Measurements from ENCODE around the gene ATP6V0A4. TPM values are rescaled to one million over a fixed set of nuclear protein-coding genes. Genes with fewer than 3 reads are reported as not detected.
"Not testable (repeated sequence)": the region's sequence is repeated elsewhere in the genome, so short reads cannot be mapped to it uniquely, and the experiment has no call there.

Gene ATP6V0A4
- total RNA-seq, 1 donor from 2014 or later: 1.2 TPM

DNA sequence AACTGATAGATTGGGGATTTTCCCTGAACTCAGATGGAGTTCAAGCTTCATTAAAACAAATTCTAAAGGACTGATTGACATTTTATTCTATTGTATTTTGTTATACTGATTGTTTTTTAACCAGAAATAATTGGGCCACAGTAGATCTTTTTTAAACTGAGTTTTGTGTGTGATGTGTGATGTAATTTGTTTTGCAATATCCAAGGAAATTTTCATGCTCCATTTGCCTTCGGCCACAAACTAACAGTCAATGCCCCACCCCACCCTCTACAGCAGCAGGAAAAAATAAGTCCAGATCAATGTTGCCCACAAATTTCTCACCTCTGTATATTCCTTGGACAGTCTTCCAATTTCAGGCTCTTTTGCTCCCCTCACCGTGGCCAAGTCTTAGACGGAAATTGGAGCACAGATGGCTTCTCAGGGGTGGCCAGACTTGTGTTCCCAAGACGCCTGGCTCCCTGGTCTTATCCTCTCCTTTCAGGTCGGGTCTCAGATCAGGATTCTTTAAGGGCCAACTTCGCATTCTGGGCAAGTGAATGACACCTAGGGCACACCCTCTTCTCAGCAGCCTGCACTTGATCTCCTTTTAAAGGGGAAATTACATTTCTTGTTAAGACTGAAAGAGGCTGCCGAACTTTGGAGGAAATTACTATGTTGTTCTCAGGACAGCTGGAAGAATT is 97.0 kb downstream of the ATP6V0A4 start, which contains the start of gene SVOPL:
Gene SVOPL, minus strand, starts transcription at position 506 of the 680 bp plus-strand sequence. CDS start 22,317 bp downstream, outside the sequence.
- DNase-seq (ENCODE audit: low spot score): no peak

DNA sequence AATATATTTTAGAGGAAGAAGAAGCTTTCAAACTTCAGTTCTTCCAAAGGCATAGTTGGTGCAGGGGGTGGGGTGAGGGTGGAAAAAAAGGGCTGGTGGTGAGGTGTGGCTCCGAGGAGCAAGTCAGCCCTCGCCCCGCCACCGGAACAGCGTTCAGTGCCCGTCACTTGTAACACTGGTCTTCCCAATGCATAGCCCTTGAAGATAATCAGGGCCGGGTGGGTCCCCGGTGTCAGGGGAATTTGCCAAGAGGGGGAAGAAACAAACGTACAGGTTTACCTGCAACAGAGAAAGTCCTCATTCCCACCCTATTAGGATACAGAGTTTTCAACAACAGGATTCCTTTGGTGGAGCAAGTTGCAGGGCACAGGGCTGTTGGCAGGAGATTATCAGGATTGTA is 98.3 kb downstream of the ATP6V0A4 start:
- no peak for DNase-seq (ENCODE audit: low spot score)

DNA sequence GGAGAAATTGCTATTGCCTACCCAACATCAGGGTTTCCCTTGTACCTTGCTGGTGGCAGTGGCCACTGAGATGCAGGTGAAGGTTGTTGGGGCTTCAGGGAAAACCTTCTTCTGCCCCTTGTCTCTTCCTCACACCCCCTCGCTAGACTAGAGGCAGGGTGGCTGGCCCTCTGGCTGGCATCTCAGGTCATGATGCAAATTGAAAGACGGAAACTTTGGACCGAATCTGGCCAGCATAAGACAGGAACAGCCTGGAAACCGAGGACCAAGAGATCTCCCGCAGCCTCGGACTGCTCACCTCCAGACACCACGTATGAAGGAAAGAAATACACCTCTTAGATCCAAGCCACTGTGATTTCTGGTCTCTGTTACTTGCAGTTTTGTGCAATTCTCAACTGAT is 99.7 kb downstream of the ATP6V0A4 start:
- DNase-seq (ENCODE audit: low spot score): no peak

DNA sequence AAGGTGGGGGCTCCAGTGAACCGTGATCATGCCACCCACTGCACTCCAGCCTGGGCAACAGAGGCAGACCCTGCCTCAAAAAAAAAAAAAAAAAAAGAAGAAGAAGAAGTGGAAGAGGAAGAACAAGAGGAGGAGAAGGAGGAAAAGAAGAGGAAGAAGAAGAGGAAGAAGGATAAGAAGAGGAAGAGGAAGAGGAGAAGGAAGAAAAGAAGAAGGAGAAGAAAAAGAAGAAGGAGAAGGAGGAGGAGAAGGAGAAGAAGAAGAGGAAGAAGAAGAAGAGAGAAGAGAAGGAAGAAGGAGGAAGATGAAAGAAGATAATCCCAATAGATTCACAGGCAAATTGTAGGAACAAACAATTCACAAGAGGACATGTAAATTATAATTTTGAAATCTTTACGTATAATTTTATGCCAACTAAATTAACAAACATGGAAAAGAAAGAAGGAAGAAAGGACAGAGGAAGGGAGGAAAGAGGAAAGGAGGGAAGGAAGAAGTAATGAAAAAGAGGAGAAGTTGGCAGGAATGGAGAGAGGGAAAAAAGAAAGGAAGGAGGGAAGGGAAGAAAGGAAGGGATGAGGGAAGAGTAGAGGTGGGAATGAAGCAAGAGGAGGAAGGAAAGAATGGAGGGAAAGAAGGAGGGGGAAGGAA is 100.3 kb downstream of the ATP6V0A4 start:
- no peak for DNase-seq (ENCODE audit: low spot score)

- not testable (repeated sequence) for DNase-seq (ENCODE audit: low spot score)
These were observed 102.2 kb downstream of the ATP6V0A4 start for GRCh38 chr7:138695776-138696175.

- DNase-seq (ENCODE audit: low spot score): no peak
These were observed 102.9 kb downstream of the ATP6V0A4 start for GRCh38 chr7:138695106-138695505.

GRCh38 chr7:138691178-138691577 is 106.8 kb downstream of the ATP6V0A4 start:
- DNase-seq (ENCODE audit: low spot score): no peak

DNA sequence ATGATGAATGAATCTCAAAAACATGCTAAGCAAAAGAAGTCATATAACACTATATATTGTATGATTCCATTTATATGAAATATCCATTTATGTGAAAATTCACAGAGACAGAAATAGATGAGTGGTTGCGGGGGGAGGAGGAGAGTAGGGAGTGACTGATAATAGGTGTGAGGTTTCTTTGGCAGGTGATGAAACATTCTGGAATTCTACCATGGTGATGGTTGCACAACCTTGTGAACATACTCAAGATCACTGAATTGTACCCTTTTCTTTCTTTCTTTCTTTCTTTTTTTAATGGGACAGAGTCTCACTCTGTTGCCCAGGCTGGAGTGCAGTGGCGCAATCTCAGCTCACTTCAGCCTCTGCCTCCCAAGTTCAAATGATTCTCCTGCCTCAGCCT is 107.5 kb downstream of the ATP6V0A4 start:
- DNase-seq (ENCODE audit: low spot score): no peak

GRCh38 chr7:138688037-138688436 is 110.0 kb downstream of the ATP6V0A4 start:
- not testable (repeated sequence) for DNase-seq (ENCODE audit: low spot score)

- DNase-seq (ENCODE audit: low spot score): no peak
These were observed 113.7 kb downstream of the ATP6V0A4 start for GRCh38 chr7:138684340-138684739.

- DNase-seq (ENCODE audit: low spot score): no peak
These were observed 118.2 kb downstream of the ATP6V0A4 start for GRCh38 chr7:138679793-138680192.

GRCh38 chr7:138670594-138670993 is 127.4 kb downstream of the ATP6V0A4 start:
- DNase-seq (ENCODE audit: low spot score): no peak

DNA sequence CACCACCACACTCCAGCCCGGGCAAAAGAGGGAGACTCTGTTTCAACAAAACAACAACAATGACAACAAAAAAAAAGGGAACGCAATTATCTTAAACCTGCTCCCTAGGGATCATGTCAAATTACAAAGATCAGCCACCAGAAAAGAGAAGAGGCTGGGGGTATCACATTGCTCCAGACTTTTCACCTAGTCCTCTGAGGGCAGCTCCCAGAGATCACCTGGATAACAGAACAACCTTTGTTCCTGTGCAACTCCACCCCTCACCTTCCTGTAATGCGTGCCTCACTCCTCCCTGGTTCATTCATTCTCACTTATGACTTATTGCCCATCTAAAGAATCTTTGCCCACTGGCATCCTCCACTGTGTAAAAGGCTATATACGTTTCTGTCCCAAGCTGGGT is 128.6 kb downstream of the ATP6V0A4 start:
- no peak for DNase-seq (ENCODE audit: low spot score)

GRCh38 chr7:138668946-138669345 is 129.1 kb downstream of the ATP6V0A4 start:
- DNase-seq (ENCODE audit: low spot score): no peak

DNA sequence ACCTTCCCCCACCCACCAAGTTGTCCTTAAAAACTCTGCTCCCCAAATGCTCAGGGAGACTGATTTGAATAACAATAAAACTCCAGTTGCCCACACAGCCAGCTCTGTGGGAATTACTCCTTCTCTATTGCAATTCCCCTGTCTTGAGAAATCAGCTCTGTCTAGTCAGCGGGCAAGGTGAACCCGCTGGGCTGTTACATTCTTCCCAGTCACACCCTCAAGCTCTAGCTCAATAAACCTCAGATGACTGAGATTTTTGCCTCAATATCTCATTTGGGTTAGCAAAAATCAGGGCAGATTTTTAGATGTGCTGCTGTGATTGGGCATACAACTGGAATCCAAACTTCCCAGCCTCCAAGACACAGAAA is 129.8 kb downstream of the ATP6V0A4 start:
- no peak for DNase-seq (ENCODE audit: low spot score)

DNA sequence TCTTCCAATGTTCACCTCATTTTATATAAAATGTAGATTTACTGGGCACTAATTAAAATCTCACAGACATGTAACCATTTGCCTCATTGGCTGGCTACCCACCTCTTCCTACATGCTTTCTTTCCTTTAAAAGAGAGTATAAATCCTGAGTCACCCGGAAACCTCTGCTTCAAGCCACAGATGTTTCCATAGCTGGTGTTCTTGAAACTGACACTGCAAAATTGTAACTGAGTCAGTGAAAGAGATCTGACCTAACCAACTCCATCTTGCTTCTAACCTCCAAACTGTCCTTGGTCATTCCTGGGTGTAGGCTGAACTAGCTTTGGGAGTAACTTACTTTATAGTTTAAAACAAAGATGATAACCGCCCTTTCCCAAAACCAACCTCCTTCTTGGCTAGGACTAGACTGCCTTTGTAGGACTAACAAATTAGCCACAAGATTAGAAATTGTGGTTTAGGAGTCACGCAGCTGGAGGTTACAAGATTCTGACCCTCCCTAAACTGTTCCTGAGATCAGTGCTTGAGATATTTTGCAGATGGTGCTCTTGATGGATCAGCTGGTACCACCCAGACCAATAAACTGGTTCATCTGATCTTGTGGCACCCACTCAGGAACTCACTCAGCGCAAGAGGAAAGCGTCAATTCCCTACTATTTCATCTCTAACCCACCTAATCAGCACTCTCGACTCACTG is 130.3 kb downstream of the ATP6V0A4 start:
- DNase-seq (ENCODE audit: low spot score): no peak

DNA sequence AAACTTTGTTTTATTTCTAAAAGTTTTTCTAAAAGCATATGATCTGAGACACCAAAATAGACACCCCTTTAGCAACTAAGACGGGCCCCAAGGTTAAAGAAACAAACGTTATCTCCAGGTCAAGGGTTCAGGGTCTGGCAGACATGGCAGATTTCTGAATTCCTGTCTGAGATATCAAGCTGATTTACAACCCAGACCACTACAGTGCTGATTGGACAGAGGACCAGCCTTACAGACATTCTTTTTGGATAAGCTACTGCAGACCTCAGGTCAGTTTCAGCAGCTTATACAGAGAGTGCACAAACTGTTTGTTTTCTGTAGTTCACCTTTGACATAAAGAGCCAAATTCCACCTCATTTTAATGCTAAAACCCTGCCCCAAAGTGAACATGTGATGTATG is 131.6 kb downstream of the ATP6V0A4 start:
- no peak for DNase-seq (ENCODE audit: low spot score)

DNA sequence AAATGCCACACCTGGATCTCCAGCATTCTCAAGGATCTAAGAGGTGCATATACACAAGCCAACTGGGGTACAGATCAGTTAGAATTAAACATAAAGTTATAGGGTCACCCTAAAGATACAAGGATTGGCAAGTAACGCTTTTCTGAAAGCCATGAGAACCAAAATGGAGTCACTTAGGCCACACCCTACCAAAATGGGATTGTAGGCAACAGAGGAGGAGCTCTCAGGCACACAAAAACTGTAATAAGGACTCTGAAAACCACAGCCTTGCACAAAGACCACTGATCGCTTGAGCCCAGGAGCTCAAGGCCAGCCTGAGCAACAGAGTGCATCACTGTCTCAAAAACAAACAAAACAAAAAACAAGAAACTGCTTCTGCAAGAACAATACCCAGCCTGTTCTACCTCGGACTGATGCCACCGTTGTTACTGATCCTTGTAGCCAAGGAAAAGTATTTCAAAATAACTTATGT is 132.3 kb downstream of the ATP6V0A4 start:
- DNase-seq (ENCODE audit: low spot score): no peak

DNA sequence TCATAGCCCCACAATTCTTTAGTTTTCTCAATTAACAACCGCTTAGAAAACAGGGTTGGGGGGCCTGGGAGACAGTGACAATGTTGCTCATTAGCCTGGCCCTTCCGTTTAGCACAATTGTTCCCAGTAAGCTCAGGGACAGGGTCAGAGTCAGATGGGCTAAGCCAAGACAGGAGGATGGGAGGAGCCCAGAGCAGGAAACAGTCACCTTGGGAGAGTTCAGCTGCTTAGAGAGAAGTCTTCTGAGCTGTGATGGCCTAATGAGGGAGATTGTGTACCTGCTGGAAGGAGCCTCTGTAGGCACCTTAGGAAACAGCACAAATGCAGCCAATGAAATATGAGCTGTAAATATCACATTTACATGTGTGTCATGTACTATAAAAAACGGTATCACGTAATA is 132.7 kb downstream of the ATP6V0A4 start:
- DNase-seq (ENCODE audit: low spot score): no peak

- DNase-seq (ENCODE audit: low spot score): no peak
These were observed 134.0 kb downstream of the ATP6V0A4 start for GRCh38 chr7:138663725-138664710.

DNA sequence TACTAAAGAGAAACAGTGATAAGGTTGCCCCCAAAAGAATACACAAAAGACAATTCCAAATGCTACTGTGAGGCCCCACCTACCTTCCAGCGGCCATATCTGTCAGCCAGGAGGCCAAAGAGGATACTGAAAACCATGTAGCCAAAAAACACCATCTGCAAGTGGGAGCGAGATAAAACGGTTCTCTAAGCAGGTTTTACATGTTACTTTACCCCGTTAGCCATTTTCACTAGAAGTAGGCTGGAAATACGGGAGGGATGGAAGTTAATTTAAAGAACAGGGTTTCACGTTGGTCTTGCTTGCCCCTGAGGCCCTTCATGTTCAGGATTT is 135.0 kb downstream of the ATP6V0A4 start:
- DNase-seq (ENCODE audit: low spot score): no peak
